Psoas muscle (tissue), 8 donors: ENCODE data around the gene PRIMA1. TPM values are rescaled to one million over a fixed set of nuclear protein-coding genes. Genes with fewer than 3 reads are reported as not detected.

ENCODE experiments used
- ATAC-seq, 4 donors: fragments of 200-7000 bp; cut with Tn5 transposase; one replicate each; pipeline ENCODE4 v1.9.1; 2020; ENCODE audit warnings: moderate library complexity in 3 of 4, mild to moderate bottlenecking in 2 of 4
- DNase-seq, 2 donors: peaks; one replicate each; pipeline ENCODE4 v3.0.0-alpha.2; 2020
- H3K27ac ChIP-seq: fragments of 200-600 bp; one replicate; pipeline ENCODE4 v1.8.0; 2022
- H3K27me3 ChIP-seq, 3 donors: fragments of 200-600 bp in 1 of 3; one replicate each; pipeline versions ENCODE4 v1.6.1 to v1.8.0; 2013 to 2022; ENCODE audit warnings: low read length in 2 of 3, mild to moderate bottlenecking in 2 of 3, moderate library complexity in 1 of 3; ENCODE audit not compliant: insufficient read depth in 3 of 3
- H3K36me3 ChIP-seq, 2 donors: fragments of 200-600 bp in 1 of 2; one replicate each; pipeline versions ENCODE4 v1.6.1 to v1.8.0; 2013 to 2022; ENCODE audit warnings: low read depth in 1 of 2, mild to moderate bottlenecking in 1 of 2, moderate library complexity in 1 of 2; ENCODE audit not compliant: insufficient read depth in 1 of 2
- H3K4me1 ChIP-seq: fragments of 200-600 bp; one replicate; pipeline ENCODE4 v1.8.0; 2022
- H3K4me3 ChIP-seq: fragments of 200-600 bp; one replicate; pipeline ENCODE4 v1.8.0; 2022; ENCODE audit warnings: mild to moderate bottlenecking
- H3K9me3 ChIP-seq: fragments of 200-600 bp; one replicate; pipeline ENCODE4 v1.8.0; 2022
- WGBS, 3 donors: extraction: QIAGEN DNeasy Blood & Tissue Kit; methylation state at CpG; one replicate each; pipeline versions ENCODE4 v1.1.6 to v1.1.7; 2013; 5-methylcytosine and 5-hydroxymethylcytosine counted together
- intact Hi-C, 2 donors: fragments of 100-400 bp; cut with DNase I; formaldehyde crosslinking; loops; one replicate each; pipeline versions ENCODE4 v1.11.0 to v1.14.2; 2022
- polyA plus RNA-seq, 3 donors: library from polyadenylated mRNA; stranded (reverse); fragments of 200-250 nt; gene quantifications; one replicate each; pipeline ENCODE4 v1.2.3, GENCODE V29; 2013
- total RNA-seq, 4 donors: library from RNA; stranded (reverse); fragmentation: NEBNext Ultra II Directional in 2 of 4; extraction: Animal tissue kit (Norgen Biotek cat#: 25700) in 2 of 4; gene quantifications; one replicate each; pipeline versions ENCODE4 v1.2.1 to v1.2.4, GENCODE V29; 2021 to 2023
- TF ChIP-seq, protein P1 (sequence below): fragments of 200-600 bp; IDR thresholded peaks from one replicate; pipeline ENCODE4 v1.8.0; 2022; ENCODE audit warnings: antibody characterized with exemption
- donor health status: healthy with polysubstance abuse.
- donor health status: DM: no; HTN: no; CAD: no; lungs with moderate emphysema.
- donor health status: Bipolar disorder and iron deficiency.
- donor health status: healthy.
- donor health status: DM: yes; HTN: yes; CAD: no.
- donor health status: DM: no; HTN: no; CAD: no.
- donor health status: DM: no; HTN: no; CAD: no.
- donor health status: DM: yes; HTN: yes; CAD: no.

PRIMA1 gene
- total and polyA plus RNA-seq, 7 donors: 0.17 to 0.77 (median 0.19) TPM

DNA sequence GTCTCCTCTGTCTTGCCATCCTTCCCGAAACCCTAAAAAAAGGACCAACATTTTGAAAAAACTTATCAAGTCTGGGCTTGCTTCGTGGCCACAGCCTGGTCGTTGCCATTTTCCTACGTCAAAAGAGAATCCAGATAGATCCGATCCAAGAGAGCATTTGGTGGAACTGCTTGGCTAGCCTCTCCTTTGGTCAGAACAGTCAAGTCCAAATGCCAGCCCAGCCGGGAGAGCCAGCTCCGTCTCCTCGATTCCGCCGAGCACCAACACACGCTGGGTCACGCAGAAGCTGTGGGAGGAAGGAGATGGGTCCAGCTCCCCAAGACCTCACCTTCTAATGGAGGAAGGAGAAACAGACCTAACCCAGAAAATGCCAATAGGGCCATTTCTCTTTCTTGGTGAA, 9.3 kb upstream of the PRIMA1 start:
- Histone ChIP-seq H3K36me3 (no peaks in the 10 kb centered on the region), H3K27me3 (peaks cover 0 to 3% (median 0%) of the 10 kb centered on the region in 3 donors), H3K9me3 (no peaks in the 10 kb centered on the region), H3K4me1 (no peaks in the 10 kb centered on the region), H3K27ac (no peak overlapping the region), H3K4me3 (no peak overlapping the region)
- ATAC-seq (no peak), DNase-seq (no peak)
- intact Hi-C loops: no loop called here
- 27 to 48% (median 34%) methylated on average over 12 of the region's 12 CpGs for WGBS, 3 donors
- TF ChIP-seq, protein P1, sequence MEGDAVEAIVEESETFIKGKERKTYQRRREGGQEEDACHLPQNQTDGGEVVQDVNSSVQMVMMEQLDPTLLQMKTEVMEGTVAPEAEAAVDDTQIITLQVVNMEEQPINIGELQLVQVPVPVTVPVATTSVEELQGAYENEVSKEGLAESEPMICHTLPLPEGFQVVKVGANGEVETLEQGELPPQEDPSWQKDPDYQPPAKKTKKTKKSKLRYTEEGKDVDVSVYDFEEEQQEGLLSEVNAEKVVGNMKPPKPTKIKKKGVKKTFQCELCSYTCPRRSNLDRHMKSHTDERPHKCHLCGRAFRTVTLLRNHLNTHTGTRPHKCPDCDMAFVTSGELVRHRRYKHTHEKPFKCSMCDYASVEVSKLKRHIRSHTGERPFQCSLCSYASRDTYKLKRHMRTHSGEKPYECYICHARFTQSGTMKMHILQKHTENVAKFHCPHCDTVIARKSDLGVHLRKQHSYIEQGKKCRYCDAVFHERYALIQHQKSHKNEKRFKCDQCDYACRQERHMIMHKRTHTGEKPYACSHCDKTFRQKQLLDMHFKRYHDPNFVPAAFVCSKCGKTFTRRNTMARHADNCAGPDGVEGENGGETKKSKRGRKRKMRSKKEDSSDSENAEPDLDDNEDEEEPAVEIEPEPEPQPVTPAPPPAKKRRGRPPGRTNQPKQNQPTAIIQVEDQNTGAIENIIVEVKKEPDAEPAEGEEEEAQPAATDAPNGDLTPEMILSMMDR: no peak

DNA sequence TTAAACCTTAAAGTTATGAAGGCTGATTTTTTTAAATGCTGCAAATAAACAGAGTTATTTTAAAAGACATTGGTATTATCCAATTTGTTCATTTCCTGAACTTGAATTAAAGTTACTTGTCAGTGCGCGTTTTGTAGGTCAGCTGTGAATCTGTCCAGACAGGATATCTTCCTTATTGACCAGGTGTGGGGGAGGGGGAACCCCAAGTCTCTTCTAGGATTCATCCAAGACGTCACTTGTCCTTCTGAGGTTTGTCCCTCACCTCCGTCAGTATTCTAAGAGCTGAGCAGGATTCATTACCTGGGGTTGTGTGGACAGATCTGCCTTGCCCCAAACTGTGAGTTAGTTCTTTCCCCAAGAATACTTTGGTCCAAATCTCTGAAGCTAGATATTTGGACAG, 8.8 kb upstream of the PRIMA1 start:
- no peaks in the 10 kb centered on the region for H3K36me3 ChIP-seq
- intact Hi-C loops: no loop called here

DNA sequence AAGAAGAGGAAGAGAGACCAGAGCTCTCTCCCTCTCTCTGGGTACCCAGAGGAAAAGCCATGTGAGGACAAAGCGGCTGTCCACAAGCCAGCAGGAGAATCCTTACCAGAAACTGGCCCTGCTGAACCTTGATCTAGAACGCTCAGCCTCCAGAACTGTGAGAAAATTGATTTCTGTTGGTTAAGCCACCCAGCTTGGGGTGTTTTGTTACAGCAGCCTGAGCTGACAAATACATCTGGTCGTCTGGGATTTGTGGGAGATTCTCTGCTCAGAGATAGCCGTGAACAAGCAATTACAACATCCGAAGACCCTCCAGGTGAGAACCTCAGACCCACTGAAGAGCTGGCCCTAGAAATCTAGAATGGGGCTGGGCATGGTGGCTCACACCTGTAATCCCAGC, 6.5 kb upstream of the PRIMA1 start:
- Histone ChIP-seq H3K4me3 (no peak overlapping the region), H3K4me1 (no peaks in the 10 kb centered on the region), H3K27ac (no peak overlapping the region), H3K36me3 (no peaks in the 10 kb centered on the region), H3K9me3 (no peaks in the 10 kb centered on the region), H3K27me3 (peaks cover 0 to 4% (median 0%) of the 10 kb centered on the region in 3 donors)
- TF ChIP-seq, protein P1: no peak
- intact Hi-C loops: no loop called here
- WGBS, 3 donors: 80 to 92% (median 83%) methylated on average over 5 of the region's 5 CpGs
- ATAC-seq: no peak
- no peak for DNase-seq

More for the DNA sequence above, 8.8 kb upstream of the PRIMA1 start:
- Histone ChIP-seq H3K27ac (no peak overlapping the region), H3K9me3 (no peaks in the 10 kb centered on the region), H3K27me3 (peaks cover 0 to 3% (median 0%) of the 10 kb centered on the region in 3 donors), H3K4me3 (no peak overlapping the region), H3K4me1 (no peaks in the 10 kb centered on the region)
- WGBS, 3 donors: 72 to 90% (median 82%) methylated on average over 4 of the region's 4 CpGs
- TF ChIP-seq, protein P1: no peak
- ATAC-seq (no peak), DNase-seq (no peak)

DNA sequence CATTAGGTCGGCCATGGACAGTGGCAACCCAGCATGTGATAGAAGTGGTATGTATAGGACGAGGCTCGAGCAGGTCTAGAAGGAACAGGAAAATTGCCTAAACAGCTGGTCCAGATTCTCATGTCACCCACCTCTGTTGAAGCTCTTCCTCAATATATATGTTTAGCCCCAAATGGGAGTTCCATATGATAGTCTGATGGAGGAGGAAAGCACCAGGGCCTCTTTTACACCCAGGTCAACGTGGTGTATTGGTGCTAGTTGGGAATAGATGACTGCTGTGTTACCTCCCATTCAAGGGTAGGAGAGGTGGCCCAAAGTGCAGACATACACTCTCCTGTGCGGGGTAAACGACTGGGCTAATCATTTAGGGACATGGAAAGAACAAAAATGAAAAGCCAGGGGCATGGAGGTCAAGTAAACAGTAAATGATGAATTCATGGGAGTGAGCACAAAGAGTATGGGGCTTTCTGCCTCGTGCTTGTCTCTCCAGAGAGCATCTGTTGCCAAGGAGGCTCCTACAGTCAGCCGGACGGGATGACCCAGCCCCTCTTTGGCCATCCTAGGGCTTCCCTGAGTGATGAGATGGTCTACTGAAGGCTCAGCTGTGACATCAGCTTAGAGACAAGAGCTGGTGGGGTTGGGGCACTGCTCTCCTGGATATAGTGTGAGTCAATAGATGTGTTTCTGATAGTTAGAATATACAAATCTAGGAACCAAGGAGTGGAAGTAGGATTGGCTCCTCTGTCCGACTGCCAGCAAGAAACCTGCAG, 5.5 kb upstream of the PRIMA1 start:
- Histone ChIP-seq H3K9me3 (no peaks in the 10 kb centered on the region), H3K4me1 (no peaks in the 10 kb centered on the region), H3K27me3 (peaks cover 0 to 15% (median 0%) of the 10 kb centered on the region in 3 donors), H3K27ac (no peak overlapping the region), H3K36me3 (no peaks in the 10 kb centered on the region), H3K4me3 (no peak overlapping the region)
- intact Hi-C loops: no loop called here
- TF ChIP-seq, protein P1: no peak
- DNase-seq: no peak
- 76 to 88% (median 87%) methylated on average over 10 of the region's 10 CpGs for WGBS, 3 donors
- no peak for ATAC-seq
